Measurements from ENCODE around the gene TGIF2. TPM values are rescaled to one million over a fixed set of nuclear protein-coding genes. Genes with fewer than 3 reads are reported as not detected.

Gene TGIF2
- polyA plus RNA-seq, 1 donor (not counting 4 experiments of a cell fraction or from before 2014, with no cell fraction given), result 6.7 TPM

GRCh38 chr20:36528176-36528874, 45.1 kb upstream of the TGIF2 start:
- DNase-seq (ENCODE audit: low read depth, low spot score) (no peak), FAIRE-seq (no peak)
- Histone ChIP-seq H3K79me2 (ENCODE audit: control insufficient read depth, insufficient read depth, low read length) (no peaks in the 10 kb centered on the region), H3K4me3 (ENCODE audit: control insufficient read depth in 2 of 3, extremely low read depth in 1 of 3, insufficient read depth in 2 of 3, low read depth in 1 of 3, low read length in 3 of 3) (no peak overlapping the region), H3K36me3 (ENCODE audit: control insufficient read depth in 2 of 2, extremely low read depth in 1 of 2, insufficient read depth in 2 of 2, low read length in 2 of 2) (peaks cover 26 to 32% of the 10 kb centered on the region in 2 experiments), H3K9ac (ENCODE audit: control insufficient read depth, extremely low read depth, insufficient read depth, low read length) (no peak overlapping the region), H3K9me1 (ENCODE audit: control insufficient read depth, extremely low read depth, insufficient read depth, low read length) (no peaks in the 10 kb centered on the region), H3K27me3 (ENCODE audit: control insufficient read depth, extremely low read depth, insufficient read depth, low read length) (no peaks in the 10 kb centered on the region), H3K27ac (ENCODE audit: control insufficient read depth, insufficient read depth, low read length) (no peak overlapping the region), H3K4me2 (ENCODE audit: control insufficient read depth, extremely low read depth, insufficient read depth, low read depth, low read length) (no peak overlapping the region), H3K9me3 (ENCODE audit: control insufficient read depth, low read depth, low read length) (no peaks in the 10 kb centered on the region), H4K20me1 (ENCODE audit: control insufficient read depth, extremely low read depth, insufficient read depth, low read length) (no peaks in the 10 kb centered on the region), H3K4me1 (ENCODE audit: control insufficient read depth, extremely low read depth, insufficient read depth, low read length) (no peaks in the 10 kb centered on the region), H2AFZ (ENCODE audit: control insufficient read depth, low read length) (no peak overlapping the region)
- dilution Hi-C loops (cut with MboI; ENCODE audit: extremely low pct_ligation_motif_present, low sequenced_read_pairs), result no loop called here
- no peak for TF ChIP-seq EZH2 (IDR thresholded peaks at IDR 0.05; ENCODE audit: low read length)
- no peak for TF ChIP-seq CTCF (optimal IDR thresholded peaks at IDR 0.05 in 1 of 3, IDR thresholded peaks at IDR 0.05 in 1 of 3, conservative IDR thresholded peaks at IDR 0.05 in 1 of 3; ENCODE audit: extremely low read depth in 1 of 3, insufficient read depth in 2 of 3, low read length in 3 of 3)

GRCh38 chr20:36528875-36529417, 44.5 kb upstream of the TGIF2 start:
- Histone ChIP-seq H3K4me1 (ENCODE audit: control insufficient read depth, extremely low read depth, insufficient read depth, low read length) (no peaks in the 10 kb centered on the region), H3K27ac (ENCODE audit: control insufficient read depth, insufficient read depth, low read length) (no peak overlapping the region), H2AFZ (ENCODE audit: control insufficient read depth, low read length) (no peak overlapping the region), H3K27me3 (ENCODE audit: control insufficient read depth, extremely low read depth, insufficient read depth, low read length) (no peaks in the 10 kb centered on the region), H3K36me3 (ENCODE audit: control insufficient read depth in 2 of 2, extremely low read depth in 1 of 2, insufficient read depth in 2 of 2, low read length in 2 of 2) (peaks cover 22 to 29% of the 10 kb centered on the region in 2 experiments), H3K9ac (ENCODE audit: control insufficient read depth, extremely low read depth, insufficient read depth, low read length) (no peak overlapping the region), H4K20me1 (ENCODE audit: control insufficient read depth, extremely low read depth, insufficient read depth, low read length) (no peaks in the 10 kb centered on the region), H3K4me3 (ENCODE audit: control insufficient read depth in 2 of 3, extremely low read depth in 1 of 3, insufficient read depth in 2 of 3, low read depth in 1 of 3, low read length in 3 of 3) (no peak overlapping the region), H3K9me1 (ENCODE audit: control insufficient read depth, extremely low read depth, insufficient read depth, low read length) (no peaks in the 10 kb centered on the region), H3K4me2 (ENCODE audit: control insufficient read depth, extremely low read depth, insufficient read depth, low read depth, low read length) (no peak overlapping the region), H3K79me2 (ENCODE audit: control insufficient read depth, insufficient read depth, low read length) (no peaks in the 10 kb centered on the region), H3K9me3 (ENCODE audit: control insufficient read depth, low read depth, low read length) (no peaks in the 10 kb centered on the region)
- FAIRE-seq, result no peak
- no peak for TF ChIP-seq CTCF (optimal IDR thresholded peaks at IDR 0.05 in 1 of 3, IDR thresholded peaks at IDR 0.05 in 1 of 3, conservative IDR thresholded peaks at IDR 0.05 in 1 of 3; ENCODE audit: extremely low read depth in 1 of 3, insufficient read depth in 2 of 3, low read length in 3 of 3)
- TF ChIP-seq EZH2 (IDR thresholded peaks at IDR 0.05; ENCODE audit: low read length), result no peak
- DNase-seq (ENCODE audit: low read depth, low spot score), result no peak
- dilution Hi-C loops (cut with MboI; ENCODE audit: extremely low pct_ligation_motif_present, low sequenced_read_pairs), result no loop called here

All from keratinocyte (primary cell).